COLO829 (cell line): ENCODE results near the gene HNRNPH2.

Experiments used
- DNase-seq: peaks from one replicate; pipeline ENCODE4 v3.0.0; 2012; ENCODE audit warnings: low spot score

HNRNPH2 gene, protein sequence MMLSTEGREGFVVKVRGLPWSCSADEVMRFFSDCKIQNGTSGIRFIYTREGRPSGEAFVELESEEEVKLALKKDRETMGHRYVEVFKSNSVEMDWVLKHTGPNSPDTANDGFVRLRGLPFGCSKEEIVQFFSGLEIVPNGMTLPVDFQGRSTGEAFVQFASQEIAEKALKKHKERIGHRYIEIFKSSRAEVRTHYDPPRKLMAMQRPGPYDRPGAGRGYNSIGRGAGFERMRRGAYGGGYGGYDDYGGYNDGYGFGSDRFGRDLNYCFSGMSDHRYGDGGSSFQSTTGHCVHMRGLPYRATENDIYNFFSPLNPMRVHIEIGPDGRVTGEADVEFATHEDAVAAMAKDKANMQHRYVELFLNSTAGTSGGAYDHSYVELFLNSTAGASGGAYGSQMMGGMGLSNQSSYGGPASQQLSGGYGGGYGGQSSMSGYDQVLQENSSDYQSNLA

DNA sequence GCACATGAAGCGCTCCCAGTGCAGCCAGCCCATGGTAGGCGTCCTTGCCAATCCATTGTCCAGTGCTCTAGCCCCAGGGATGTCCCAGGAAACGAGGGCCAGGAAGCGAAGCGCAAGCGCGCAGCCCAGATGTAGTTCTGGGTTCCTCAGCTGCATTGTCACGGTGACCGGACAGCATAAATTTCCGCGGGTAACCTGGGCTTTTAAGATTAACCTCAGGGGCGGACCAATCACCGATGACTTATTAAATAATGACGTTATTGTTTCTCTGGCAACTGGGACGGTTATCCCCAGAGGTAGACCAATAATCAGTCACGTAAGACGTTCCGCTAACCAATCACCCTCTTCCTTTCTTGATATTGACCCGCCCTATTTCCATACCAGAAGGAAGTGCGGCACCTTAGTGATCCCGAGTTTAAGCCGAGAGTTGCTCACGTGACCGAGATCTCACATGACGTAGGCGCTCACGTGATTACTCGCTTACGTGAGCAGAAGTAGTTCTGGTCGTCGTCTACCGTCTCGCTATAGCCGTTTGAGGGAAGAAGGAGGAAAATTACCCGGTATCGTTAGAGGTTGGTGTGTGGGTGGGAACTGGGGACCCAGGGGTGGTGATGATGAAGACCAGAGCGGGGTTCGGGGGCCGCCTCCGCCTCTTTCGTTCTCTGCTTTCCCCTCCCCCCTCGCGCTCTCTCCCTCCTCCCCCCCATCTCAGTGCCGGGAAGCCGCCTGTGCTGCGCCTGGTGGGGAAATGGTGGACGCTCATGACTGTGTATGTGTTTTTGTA lies at the start of gene HNRNPH2, which contains the start of gene GLA:
TSS of gene HNRNPH2 (plus strand) at position 475 of the 784 bp plus-strand sequence. CDS start 3,767 bp downstream, outside the sequence.
TSS of gene GLA (minus strand) at position 178 of the 784 bp plus-strand sequence. CDS start at position 156, 22 bp downstream.
- peak; percentile 93 for DNase-seq

DNA sequence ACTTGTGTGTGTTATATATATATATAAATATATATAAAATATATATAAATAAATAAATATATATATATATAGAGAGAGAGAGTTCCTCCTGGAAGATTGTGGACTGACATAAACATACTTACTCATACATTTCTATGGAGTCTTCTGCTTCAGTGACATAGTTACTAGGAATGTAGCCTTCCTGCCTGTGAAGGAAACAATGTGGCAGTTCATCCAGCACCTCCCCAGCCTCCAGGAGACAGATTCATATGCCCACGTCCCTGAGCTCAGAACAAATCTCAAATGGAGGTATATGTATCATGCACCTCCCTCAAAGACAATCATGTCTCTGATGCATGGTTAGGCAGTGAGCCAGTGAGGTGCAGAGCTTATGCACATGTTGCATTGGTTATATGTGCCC lies 48.1 kb upstream of the HNRNPH2 start:
- peak; percentile 6 for DNase-seq

DNA sequence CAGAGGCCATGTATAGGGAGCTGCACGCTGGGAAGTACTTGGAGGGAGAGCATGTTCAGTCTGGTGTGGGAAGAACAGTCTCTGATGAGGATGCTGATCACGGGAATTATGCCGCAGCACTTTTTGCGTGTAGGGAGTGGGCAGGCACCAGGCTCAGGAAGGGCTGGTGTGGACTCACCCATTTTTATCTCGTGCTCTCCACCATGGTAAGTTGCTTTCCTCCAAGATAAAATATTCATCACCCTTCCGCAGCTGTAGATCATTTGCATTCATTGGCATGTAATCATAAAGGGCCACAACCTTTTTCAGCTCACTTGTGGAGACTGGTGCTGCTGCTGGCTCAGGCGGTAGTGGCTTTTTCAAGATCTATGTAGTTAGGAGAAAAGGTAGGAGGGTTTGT lies 47.6 kb upstream of the HNRNPH2 start:
- no peak for DNase-seq

DNA sequence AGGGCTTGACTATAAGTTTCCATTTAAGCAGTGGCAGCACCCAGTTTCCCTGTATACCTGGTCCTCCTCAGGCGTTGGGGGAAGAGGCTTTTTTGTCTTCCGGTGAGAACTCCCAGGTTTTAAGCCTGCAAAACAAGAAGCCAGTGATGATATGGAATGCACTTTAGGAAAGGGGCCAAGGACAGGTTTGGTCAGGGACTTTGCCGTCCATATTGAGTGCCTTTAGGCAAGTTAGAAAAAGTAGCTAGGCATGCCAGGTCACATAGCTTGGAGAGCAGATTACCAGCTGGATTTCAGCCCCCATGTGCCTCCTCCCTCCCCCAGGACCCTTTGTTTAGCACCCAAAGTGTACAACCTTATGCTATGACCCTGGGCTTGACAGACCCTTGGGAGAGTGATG lies 45.9 kb upstream of the HNRNPH2 start:
- no peak for DNase-seq

DNA sequence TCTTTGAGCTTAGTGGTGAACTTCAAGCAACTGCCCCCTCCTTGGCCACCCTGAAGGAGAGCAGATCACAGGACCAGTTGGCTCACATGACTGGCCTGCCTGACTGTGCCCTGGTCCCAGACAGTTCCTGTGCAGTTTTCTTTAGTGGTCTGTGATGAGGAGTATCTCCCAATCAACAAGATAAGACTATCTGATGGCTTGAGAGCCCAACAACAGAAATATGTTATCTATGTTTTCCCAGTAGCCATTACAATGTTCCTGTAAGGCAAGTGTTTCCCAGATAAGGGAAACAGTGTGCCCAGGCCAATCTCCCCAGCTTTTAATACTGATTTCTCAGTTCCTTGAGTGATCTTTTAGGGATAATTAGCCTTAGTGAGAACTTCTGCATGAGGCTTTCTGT lies 45.3 kb upstream of the HNRNPH2 start:
- no peak for DNase-seq

DNA sequence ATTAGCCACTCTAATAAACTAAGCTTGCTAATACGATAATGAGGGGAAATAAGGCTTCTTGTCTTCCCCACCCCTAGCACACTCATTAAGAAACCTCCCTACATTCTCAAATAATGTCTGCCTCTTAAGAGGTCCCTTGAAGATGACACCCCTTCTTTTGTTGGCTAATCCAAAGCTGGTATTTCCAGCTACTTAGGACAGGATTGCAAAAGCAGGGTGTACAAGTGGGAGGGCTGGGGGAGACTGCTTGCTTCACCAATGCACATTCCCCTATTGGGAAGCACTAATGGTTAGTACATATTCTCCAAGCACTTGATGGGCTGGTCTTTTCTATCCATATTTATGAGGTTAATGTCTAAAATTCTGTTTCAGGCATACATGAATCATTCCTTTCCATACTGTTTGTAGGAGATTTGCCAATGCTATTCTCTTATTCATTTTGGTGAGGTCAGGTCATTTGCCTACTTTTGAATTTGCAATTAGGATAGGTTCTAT lies 42.7 kb upstream of the HNRNPH2 start:
- DNase-seq, result no peak

DNA sequence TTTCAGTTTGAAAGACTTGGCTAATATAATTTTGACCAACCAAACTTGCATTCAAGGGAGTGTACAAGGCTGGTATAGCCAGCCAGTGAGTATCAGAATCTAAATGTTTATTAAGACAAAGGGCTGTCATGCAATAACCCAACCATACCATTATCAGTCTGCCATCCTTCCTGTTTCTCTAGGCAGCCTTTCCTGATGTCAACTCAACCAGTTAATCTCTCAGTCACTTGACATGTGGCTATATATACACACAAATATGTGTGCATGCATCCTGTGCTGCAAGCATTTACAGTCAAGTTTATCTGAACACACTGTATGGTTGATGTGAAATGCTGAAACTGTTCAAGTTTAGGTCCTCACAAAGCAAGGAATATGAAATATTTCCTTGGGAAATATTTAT lies 39.2 kb upstream of the HNRNPH2 start:
- no peak for DNase-seq

DNA sequence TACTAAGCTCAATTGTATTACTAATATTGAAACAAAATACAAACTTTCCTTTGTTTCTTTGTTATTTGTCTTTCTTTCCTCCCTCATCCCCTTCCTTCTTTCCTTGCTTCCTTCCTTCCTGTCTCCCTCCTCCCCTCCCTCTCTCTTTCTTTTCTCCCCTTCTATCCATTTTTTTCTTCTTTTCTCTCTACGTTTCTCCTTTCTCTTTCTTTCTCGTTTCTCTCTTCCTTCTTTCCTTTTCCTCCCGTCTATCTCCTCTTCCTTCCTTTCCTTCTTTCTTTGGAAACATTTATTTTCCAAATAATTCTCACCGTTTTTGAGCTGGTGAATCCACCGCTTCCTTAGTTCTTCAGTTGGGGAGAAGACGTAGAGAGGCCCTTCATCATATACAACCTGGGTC lies 38.3 kb upstream of the HNRNPH2 start:
- DNase-seq, result no peak

DNA sequence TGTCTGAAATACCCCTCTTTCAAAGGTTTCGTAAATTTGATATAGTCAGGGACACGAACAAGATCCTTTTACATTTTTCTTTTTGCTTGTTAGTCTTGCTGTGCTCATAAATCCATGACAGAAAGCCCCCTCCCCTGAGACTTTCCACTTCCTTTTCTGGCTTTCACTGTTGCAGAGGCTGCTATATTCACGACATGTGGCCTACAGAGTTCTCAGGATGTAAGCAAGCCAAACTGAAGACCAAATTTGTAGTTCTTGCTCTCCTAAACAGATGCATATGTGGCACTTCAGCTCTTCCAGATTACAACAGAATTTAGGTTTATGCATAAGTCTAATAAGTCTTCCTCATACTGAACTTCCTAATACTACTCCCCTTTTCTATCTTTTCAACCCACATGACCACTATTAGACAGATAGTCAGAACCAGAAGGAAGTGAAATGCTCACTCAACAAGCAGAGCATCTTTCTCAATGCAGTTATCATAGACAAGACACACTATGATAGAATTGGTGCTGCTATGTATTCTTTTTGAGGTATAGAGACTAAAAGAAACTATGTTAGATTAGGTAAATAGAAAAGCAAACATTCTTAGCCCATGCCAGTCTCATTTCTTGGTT lies 37.0 kb upstream of the HNRNPH2 start:
- DNase-seq, result no peak

DNA sequence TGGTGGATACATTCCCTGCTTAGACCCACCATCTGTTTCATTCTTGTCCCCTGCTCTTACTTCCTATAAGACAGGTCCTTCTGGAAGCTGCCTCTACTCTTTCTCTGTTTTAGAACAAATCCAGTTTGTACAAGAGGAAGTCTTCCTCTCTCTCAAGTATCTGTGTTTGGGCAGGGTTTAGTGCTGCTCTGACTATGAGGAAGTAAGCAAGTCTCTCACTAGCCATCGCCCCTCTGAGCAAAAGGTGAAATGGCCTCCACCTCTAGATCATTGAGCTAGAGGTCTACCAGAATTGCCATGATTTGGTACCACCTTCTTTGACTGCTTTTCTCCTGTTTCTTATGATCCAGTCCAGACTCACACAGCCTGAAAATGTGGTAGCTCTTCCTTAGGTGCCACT lies 30.5 kb upstream of the HNRNPH2 start:
- DNase-seq, result no peak

DNA sequence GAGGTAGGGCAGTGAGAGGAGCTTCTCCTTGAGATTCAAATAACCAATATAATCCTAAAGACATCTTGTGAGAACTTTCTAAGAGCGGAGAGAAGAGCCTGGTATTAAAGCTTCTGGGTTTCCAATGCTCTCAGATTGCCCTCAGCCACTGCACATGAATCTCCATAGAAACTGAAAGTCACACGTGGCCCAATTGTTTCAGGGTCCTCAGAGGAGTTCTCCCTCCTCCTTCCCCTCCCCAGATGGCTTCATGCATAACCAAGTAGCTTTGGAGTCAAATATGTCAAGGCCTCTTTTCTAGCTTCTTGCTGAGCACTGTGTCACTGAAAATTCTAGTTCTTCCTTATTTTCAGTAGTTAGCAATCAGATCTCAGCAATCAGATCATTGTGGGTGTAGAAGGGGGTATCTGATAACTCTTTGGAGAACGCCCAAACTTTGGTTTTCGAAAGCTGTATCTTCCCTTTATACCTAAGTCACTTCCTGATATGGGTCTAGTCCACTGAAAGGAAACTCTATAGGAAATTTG lies 24.3 kb upstream of the HNRNPH2 start:
- no peak for DNase-seq

DNA sequence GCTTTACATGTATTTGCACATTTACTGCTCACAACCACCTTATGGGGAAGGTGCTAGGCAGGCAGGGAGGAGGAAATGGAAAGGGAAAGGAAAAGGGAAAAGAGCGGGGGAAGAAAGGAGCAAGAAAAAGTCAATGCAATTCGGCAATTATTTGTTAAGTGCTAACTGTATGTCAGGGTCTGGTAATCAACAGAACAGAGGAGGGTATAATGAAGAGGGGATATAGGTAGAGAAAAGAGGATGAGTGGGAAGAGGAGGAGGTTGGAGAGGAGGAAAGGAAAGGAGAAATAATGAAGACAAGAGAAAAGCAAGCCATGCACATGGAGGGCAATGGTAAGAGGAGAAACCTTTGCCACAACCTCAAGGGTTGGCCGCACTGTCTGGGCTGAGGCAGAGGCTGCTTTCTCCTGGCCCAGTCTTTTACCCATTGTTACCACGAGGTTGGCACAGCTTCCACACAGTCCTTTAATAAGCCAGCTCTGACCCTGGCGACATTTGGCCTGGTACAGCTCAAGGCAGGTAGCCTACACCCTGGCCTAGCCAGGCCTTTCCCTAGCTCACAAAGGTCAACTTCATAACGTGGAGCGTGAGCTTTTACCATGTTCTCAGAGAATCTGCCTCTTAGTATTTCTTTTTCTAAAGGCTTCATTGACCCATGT lies 22.9 kb upstream of the HNRNPH2 start:
- no peak for DNase-seq

DNA sequence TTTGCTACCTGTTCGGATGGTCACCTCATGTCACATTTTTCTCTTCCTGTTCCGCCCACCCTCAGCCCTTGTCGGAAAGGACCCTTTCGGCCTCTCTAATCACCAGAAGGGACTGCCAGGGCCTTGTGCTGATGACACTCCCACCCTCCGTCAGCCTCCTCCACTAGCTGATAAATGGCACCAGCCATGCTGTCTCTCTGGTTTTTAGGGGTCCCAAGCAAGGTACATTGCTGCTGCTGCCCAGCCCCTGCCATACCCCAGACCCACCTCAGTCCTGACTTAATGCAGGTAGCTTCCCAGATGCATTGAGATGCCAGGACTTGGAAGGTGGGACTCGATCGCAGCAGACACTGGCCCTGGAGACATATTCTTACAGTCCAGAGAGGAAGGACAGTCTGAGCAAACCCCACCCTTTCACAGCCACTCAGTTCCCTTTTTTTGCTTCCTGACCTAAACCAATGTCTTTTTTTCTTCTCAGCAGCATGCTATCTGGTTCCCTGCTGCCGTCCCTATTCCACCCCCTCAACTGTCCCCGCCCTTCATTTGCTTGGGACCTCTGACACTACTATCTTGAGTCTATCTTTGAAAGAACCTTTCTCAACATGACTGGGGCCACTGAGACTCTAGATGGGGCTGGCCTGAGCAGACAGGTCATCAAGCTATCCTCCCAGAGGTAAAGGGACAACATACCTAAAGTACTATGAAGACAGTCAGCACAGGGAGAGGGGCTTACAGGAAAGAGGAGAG lies 22.1 kb upstream of the HNRNPH2 start, which contains the start of gene BTK:
TSS of gene BTK (minus strand) at position 397 of the 747 bp plus-strand sequence. CDS start 10,907 bp downstream, outside the sequence.
- DNase-seq, result no peak

DNA sequence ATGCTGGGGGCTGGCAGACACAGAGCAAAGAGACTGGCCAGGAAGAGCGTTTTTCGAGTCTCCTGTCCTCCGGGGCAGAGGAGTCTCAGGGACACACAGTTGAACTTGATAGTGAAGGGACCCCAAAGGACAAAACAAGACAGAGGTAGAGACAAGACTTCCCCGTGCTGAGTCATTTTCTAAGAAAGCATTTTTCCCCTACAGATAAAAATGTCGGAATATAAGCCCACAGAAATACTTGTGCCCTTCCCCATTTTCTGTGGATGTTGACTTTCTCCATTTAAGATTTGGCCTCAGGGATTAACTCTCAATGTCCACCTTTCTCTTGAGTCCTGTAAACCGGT lies 21.5 kb upstream of the HNRNPH2 start:
- DNase-seq, result no peak

DNA sequence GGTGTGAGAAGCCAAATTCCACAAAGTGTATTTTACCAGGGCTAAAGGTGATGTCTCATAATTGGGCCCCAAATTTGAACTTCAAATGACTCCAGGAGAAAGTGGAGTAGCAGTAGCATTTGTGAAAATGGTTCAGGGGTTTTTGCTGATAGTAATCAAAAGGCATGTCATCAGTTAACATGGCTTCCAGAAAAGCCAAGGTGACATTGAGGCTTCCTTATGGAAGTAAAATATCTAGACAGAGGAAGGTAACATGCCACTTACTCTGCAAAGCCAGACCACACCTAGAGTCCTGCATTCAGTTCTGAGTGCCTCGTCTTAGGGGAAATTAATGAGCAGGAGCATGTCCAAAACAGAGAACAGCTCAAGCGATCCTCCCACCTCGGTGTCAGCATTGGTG lies 19.4 kb upstream of the HNRNPH2 start:
- DNase-seq, result no peak

DNA sequence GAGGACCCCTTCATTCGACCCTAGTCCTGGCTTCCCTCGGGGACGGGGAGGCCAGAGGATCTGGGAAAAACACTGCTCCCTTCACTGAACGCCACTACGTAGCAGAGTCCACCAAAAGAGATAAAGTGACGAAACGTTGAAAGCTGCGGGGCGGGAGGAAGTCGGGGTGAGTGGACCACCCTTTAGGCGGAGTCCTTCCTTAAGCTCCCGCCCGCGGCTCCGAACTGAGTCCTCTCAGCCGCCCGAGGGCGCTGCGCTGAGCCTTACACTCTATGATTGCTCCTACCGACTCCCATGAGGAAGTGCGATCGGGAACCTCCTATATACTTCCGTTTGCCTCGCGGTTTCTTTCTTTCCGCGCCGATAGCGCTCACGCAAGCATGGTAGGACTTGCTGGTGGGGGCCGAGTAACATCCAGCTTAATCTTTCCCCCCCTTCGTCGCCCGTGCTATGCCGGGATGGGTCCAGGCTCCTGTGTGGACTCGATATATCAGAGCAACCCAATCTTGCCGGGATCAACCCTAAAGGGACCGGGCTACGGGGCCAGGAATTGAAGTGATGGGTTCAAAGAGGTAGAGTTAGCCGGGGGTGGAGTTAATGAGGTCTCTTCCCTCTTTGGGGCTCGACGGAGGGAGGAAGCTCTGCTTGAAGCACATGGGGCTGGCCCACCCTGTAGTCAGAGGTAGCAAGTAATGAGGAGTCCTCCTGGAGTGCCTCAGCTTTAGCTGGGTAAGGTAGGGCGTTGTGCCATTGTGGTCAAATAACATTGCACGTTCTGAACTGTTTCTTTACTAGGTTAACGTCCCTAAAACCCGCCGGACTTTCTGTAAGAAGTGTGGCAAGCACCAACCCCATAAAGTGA lies 17.1 kb upstream of the HNRNPH2 start, which contains the start of gene RPL36A:
TSS of gene RPL36A (plus strand) at position 348 of the 862 bp plus-strand sequence. CDS start at position 381, 33 bp downstream.
- peak; percentile 93 for DNase-seq

DNA sequence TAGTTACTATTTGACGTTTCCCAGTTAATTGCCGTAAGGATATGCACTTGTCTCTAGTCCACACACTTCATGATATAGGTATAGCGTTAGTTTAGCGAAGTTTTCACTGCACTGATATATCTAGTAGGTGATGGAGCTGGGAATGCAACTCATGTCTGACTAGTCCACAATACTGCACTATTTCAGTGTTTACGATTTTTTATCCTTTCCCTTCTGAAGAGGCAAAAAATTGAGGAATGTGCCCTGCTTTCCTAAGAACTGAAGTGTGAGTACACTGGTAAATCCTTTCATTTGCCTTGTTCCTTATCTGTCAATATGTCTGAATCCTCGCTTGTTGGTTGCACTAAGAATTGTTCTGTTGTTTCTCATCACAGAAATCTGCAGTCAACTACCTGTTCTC lies 16.2 kb upstream of the HNRNPH2 start:
- no peak for DNase-seq

DNA sequence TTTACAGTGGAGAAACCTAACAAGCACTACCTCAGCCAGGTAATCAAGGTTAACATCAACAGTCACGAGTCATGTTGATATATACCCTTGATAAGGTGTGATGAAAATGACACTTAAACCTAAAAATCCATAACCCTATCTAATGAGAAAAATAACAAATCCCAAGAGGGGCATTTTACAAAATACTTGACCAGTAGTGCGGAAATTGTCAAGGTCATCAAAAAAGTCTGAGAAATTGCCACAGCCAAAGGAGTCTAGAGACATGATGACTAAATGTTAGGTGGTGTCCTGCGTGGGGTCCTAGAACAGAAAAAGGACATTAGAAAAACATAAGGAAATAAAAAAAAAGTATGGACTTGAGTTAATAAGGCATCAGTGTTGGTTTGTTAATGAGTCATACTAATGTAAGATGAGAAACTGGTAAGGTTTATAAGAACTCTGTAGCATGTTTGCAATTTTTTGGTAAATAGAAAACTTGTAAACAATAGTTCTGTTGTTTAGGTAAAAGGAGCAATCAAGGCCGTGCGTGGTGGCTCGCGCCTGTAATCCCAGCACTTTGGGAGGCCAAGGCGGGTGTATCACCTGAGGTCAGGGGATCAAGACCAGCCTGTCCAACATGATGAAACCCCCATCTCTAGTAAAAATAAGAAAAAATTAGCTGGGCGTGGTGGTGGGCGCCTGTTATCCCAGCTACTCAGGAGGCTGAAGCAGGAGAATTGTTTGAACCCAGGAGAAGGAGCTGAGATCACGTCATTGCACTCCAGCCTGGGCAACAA lies 14.3 kb upstream of the HNRNPH2 start:
- DNase-seq, result no peak

DNA sequence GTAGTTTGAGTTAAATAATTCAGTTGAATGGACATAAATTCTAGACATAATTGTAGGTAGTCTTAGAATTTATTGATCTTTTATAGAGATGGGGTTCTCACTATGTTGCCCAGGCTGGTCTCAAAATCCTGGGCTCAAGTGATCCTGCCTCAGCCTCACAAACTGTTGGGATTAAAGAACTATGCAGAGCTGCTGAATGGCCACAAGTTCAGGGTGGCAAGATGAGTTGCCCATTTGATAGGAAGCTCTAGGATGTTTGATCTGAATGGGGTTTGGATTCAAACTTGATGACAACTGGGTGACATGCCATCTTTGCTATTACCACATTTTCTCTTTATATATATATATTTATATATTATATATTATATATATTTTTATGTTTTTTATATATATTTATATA lies 13.7 kb upstream of the HNRNPH2 start:
- DNase-seq, result no peak
